CD14-positive monocyte (primary cell): ENCODE data around the gene CCNQ. TPM values are rescaled to one million over a fixed set of nuclear protein-coding genes. Genes with fewer than 3 reads are reported as not detected.

Experiments used
- DNase-seq, 3 donors: peaks; one replicate each; pipeline ENCODE4 v3.0.0-alpha.2; 2011 to 2022
- H2AFZ ChIP-seq: 2 replicates; pipeline ENCODE4 v1.6.0; 2012; ENCODE audit warnings: mild to moderate bottlenecking, low read depth, low read length, inconsistent platforms; ENCODE audit not compliant: insufficient read depth, poor library complexity, severe bottlenecking
- H3K27ac ChIP-seq, 2 donors: 1 replicate in 1 of 2; 2 replicates in 1 of 2; pipeline ENCODE4 v1.5.1; 2012 to 2013; ENCODE audit warnings: low read length in 2 of 2, control low read depth in 1 of 2, inconsistent platforms in 1 of 2, low read depth in 1 of 2, mild to moderate bottlenecking in 1 of 2
- H3K27me3 ChIP-seq, 2 donors: one replicate each; pipeline versions ENCODE4 v1.6.0 to v1.6.1; 2011 to 2013; ENCODE audit warnings: low read length in 2 of 2; ENCODE audit not compliant: control insufficient read depth in 2 of 2, insufficient read depth in 2 of 2
- H3K36me3 ChIP-seq, 2 donors: replicated peaks in 1 of 2; 1 replicate in 1 of 2; 2 replicates in 1 of 2; pipeline versions ENCODE4 v1.5.1 to v1.6.1; 2012 to 2013; ENCODE audit warnings: low read length in 2 of 2, control low read depth in 1 of 2, inconsistent platforms in 1 of 2, mild to moderate bottlenecking in 1 of 2; ENCODE audit not compliant: insufficient read depth in 2 of 2, control insufficient read depth in 1 of 2
- H3K4me1 ChIP-seq, 2 donors: 1 replicate in 1 of 2; 2 replicates in 1 of 2; pipeline versions ENCODE4 v1.5.1 to v1.6.1; 2012 to 2013; ENCODE audit warnings: low read length in 2 of 2, control low read depth in 1 of 2, inconsistent platforms in 1 of 2, mild to moderate bottlenecking in 1 of 2, moderate library complexity in 1 of 2; ENCODE audit not compliant: insufficient read depth in 2 of 2, control insufficient read depth in 1 of 2
- H3K4me2 ChIP-seq: replicated peaks from 2 replicates; pipeline ENCODE3; 2012; ENCODE audit warnings: low read length, moderate library complexity, mild to moderate bottlenecking; ENCODE audit not compliant: poor library complexity, severe bottlenecking; ENCODE audit errors: extremely low read depth
- H3K4me3 ChIP-seq, 3 experiments: fragments of 200-600 bp in 1 of 3; sonication (generic) in 1 of 3; replicated peaks in 1 of 3; 1 replicate in 2 of 3; 2 replicates in 1 of 3; pipeline ENCODE4 v1.5.1; 2011 to 2013; ENCODE audit warnings: low read length in 3 of 3, mild to moderate bottlenecking in 3 of 3, control low read depth in 2 of 3, low read depth in 2 of 3, inconsistent platforms in 1 of 3, moderate library complexity in 1 of 3
- H3K79me2 ChIP-seq: 2 replicates; pipeline ENCODE4 v1.6.0; 2012; ENCODE audit warnings: mild to moderate bottlenecking, control low read depth, inconsistent platforms, low read length, moderate library complexity; ENCODE audit not compliant: insufficient read depth
- H3K9ac ChIP-seq: 2 replicates; pipeline ENCODE4 v1.6.0; 2017; ENCODE audit warnings: low read length, mild to moderate bottlenecking; ENCODE audit not compliant: insufficient read depth, poor library complexity, severe bottlenecking
- H3K9me3 ChIP-seq, 2 donors: replicated peaks in 1 of 2; 1 replicate in 1 of 2; 2 replicates in 1 of 2; pipeline versions ENCODE4 v1.5.1 to v1.6.1; 2012 to 2013; ENCODE audit warnings: low read length in 2 of 2, control low read depth in 1 of 2; ENCODE audit not compliant: control insufficient read depth in 1 of 2, insufficient read depth in 1 of 2
- H4K20me1 ChIP-seq: 2 replicates; pipeline ENCODE4 v1.6.0; 2012; ENCODE audit warnings: mild to moderate bottlenecking, low read length, control low read depth, moderate library complexity; ENCODE audit not compliant: insufficient read depth
- H3K27ac Mint-ChIP-seq, 7 donors: one replicate each; pipeline ENCODE4 v1.8.0; 2020; ENCODE audit warnings: mild to moderate bottlenecking in 7 of 7, mixed read lengths in 7 of 7, moderate library complexity in 6 of 7, inconsistent platforms in 2 of 7
- H3K27me3 Mint-ChIP-seq, 3 donors: one replicate each; pipeline ENCODE4 v1.8.0; 2021 to 2022; ENCODE audit warnings: low read depth in 3 of 3, mild to moderate bottlenecking in 3 of 3, mixed read lengths in 3 of 3, moderate library complexity in 3 of 3, inconsistent platforms in 1 of 3
- H3K36me3 Mint-ChIP-seq, 2 donors: one replicate each; pipeline ENCODE4 v1.8.0; 2020; ENCODE audit warnings: mixed read lengths in 2 of 2, inconsistent platforms in 1 of 2, mild to moderate bottlenecking in 1 of 2
- H3K4me1 Mint-ChIP-seq: one replicate; pipeline ENCODE4 v1.8.0; 2020; ENCODE audit warnings: mild to moderate bottlenecking, mixed read lengths
- H3K4me3 Mint-ChIP-seq, 2 donors: one replicate each; pipeline ENCODE4 v1.8.0; 2020; ENCODE audit warnings: mild to moderate bottlenecking in 2 of 2, mixed read lengths in 2 of 2, moderate library complexity in 1 of 2
- H3K9me3 Mint-ChIP-seq, 7 donors: one replicate each; pipeline ENCODE4 v1.8.0; 2020 to 2022; ENCODE audit warnings: mixed read lengths in 7 of 7, mild to moderate bottlenecking in 6 of 7, moderate library complexity in 6 of 7, inconsistent platforms in 2 of 7
- WGBS: methylation state at CpG from one replicate; pipeline ENCODE4 v1.1.5; 2013; ENCODE audit warnings: missing lambda C conversion rate; ENCODE audit not compliant: insufficient coverage; 5-methylcytosine and 5-hydroxymethylcytosine counted together
- intact Hi-C, 2 donors: fragments of 100-400 bp; cut with micrococcal nuclease; formaldehyde crosslinking; loops; one replicate each; pipeline versions ENCODE4 v1.15.0 to v1.15.1; 2023
- polyA plus RNA-seq, 3 donors: library from polyadenylated mRNA; depleted of rRNA in 1 of 3; unstranded in 2 of 3; stranded (reverse) in 1 of 3; fragments of 300-500 nt in 2 of 3; fragments of >200 nt in 1 of 3; fragmentation: Illumina TruSeq in 2 of 3; gene quantifications; 1 replicate in 2 of 3; 2 replicates in 1 of 3; pipeline ENCODE4 v1.2.3, GENCODE V29; 2012 to 2021
- TF ChIP-seq, protein P1 (sequence below): fragments of 200-600 bp; IDR thresholded peaks from one replicate; pipeline ENCODE4 v1.8.0; 2022; ENCODE audit warnings: antibody characterized with exemption, mild to moderate bottlenecking

Gene CCNQ
- polyA plus RNA-seq, 3 donors, result 21.8 to 35.6 (median 29.3) TPM

DNA sequence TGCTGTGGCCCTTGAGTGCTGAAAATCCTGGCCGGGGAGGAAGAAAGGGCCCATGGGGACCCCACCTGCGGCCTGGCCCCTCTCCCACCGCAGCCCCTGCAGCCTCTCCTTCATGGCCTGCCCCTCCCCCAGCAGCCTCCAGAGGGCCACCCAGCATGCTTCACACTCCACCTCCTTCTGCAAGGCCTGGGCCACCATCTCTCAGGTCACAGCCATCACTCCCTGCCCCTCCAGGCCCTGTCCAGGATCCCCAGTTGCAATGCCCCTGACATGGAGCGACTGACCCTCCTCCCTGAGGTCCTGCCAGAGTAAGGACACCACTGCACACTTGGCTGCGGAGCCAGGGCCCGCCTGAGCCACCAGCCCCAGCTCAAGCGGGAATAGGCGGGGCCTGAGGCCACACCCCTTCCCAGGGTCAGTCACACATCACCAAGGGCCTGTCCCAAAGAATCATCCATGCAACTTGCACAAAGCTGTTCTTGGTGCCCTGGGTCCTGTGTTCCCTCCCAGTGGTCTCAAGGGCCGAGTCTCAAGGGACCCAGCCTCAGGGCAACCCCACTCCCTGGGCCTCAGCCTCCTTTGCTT is 32.9 kb downstream of the CCNQ start:
- no peak overlapping the region for H3K4me2 ChIP-seq
- H3K27ac Mint-ChIP-seq, result peak overlapping the region in 1 of 7 donors; percentile 64
- H3K79me2 ChIP-seq, result no peaks in the 10 kb centered on the region
- peaks cover 1 to 9% of the 10 kb centered on the region in 2 donors for H3K4me1 ChIP-seq
- WGBS, result 100% methylated on average over 1 of the region's 9 CpGs
- no peak for DNase-seq
- H3K4me1 Mint-ChIP-seq, result peaks cover 18% of the 10 kb centered on the region
- H3K9me3 ChIP-seq, result no peaks in the 10 kb centered on the region
- intact Hi-C loops, result no loop called here
- H3K36me3 Mint-ChIP-seq, result no peaks in the 10 kb centered on the region
- TF ChIP-seq, protein P1, sequence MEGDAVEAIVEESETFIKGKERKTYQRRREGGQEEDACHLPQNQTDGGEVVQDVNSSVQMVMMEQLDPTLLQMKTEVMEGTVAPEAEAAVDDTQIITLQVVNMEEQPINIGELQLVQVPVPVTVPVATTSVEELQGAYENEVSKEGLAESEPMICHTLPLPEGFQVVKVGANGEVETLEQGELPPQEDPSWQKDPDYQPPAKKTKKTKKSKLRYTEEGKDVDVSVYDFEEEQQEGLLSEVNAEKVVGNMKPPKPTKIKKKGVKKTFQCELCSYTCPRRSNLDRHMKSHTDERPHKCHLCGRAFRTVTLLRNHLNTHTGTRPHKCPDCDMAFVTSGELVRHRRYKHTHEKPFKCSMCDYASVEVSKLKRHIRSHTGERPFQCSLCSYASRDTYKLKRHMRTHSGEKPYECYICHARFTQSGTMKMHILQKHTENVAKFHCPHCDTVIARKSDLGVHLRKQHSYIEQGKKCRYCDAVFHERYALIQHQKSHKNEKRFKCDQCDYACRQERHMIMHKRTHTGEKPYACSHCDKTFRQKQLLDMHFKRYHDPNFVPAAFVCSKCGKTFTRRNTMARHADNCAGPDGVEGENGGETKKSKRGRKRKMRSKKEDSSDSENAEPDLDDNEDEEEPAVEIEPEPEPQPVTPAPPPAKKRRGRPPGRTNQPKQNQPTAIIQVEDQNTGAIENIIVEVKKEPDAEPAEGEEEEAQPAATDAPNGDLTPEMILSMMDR, result no peak
- no peak overlapping the region for H3K9ac ChIP-seq
- H4K20me1 ChIP-seq, result no peaks in the 10 kb centered on the region
- no peak overlapping the region for H3K27ac ChIP-seq
- no peak overlapping the region for H2AFZ ChIP-seq
- no peak overlapping the region for H3K4me3 ChIP-seq
- H3K27me3 Mint-ChIP-seq, result peaks cover 1 to 16% (median 3%) of the 10 kb centered on the region in 3 donors
- no peak overlapping the region for H3K4me3 Mint-ChIP-seq
- no peaks in the 10 kb centered on the region for H3K36me3 ChIP-seq
- H3K27me3 ChIP-seq, result no peaks in the 10 kb centered on the region
- peaks cover 0 to 3% (median 0%) of the 10 kb centered on the region in 7 donors for H3K9me3 Mint-ChIP-seq

DNA sequence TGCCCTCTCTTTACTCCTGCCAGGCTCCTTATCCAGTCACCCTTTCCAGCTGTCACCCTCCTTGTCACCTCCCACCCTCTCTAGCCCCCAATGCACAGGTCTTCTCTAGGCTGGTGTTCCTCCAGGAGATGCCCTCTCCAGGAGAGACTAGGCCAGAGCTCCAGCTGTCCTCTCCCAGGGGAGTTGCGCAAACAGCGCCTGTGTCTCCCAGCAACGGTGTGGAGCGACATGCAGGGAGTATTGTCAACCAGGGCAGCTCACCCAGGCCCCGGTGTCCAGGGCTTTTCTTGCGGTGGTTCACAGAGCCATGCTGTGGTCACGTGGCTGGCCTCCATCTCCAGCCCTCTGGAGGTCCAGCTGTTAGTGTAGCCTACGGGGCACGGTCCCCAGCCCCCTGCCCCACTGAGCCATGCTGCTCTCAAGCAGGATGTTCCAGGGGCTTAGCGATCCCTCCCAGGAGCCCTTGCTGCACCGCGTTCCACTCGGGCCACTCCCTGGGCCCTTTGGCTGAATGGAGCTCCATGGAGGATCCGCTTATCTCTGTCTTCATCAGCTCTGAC is 34.8 kb downstream of the CCNQ start:
- no peaks in the 10 kb centered on the region for H3K27me3 ChIP-seq
- H3K4me1 ChIP-seq, result peaks cover 17 to 21% of the 10 kb centered on the region in 2 donors
- no peaks in the 10 kb centered on the region for H4K20me1 ChIP-seq
- Mint-ChIP-seq H3K4me1 (peaks cover 23% of the 10 kb centered on the region), H3K4me3 (no peak overlapping the region), H3K27me3 (peaks cover 1 to 15% (median 3%) of the 10 kb centered on the region in 3 donors), H3K27ac (peak overlapping the region in 1 of 7 donors; percentile 69), H3K9me3 (peaks cover 0 to 2% (median 0%) of the 10 kb centered on the region in 7 donors), H3K36me3 (no peaks in the 10 kb centered on the region)
- H3K4me2 ChIP-seq, result no peak overlapping the region
- no peak overlapping the region for H2AFZ ChIP-seq
- H3K79me2 ChIP-seq, result no peaks in the 10 kb centered on the region
- no peak overlapping the region for H3K27ac ChIP-seq
- H3K9ac ChIP-seq, result no peak overlapping the region
- intact Hi-C loops, result no loop called here
- no peaks in the 10 kb centered on the region for H3K9me3 ChIP-seq
- H3K4me3 ChIP-seq, result no peak overlapping the region
- TF ChIP-seq, protein P1, result no peak
- no peak for DNase-seq
- 83% methylated on average over 4 of the region's 14 CpGs for WGBS
- no peaks in the 10 kb centered on the region for H3K36me3 ChIP-seq
